Sigmoid colon (tissue), 7 donors: ENCODE measurements around the gene IQGAP1. TPM values are rescaled to one million over a fixed set of nuclear protein-coding genes. Genes with fewer than 3 reads are reported as not detected.

Experiments used
- DNase-seq: peaks from one replicate; pipeline ENCODE4 v3.0.0-alpha.2; 2019
- H3K27ac ChIP-seq, 4 donors: fragments of 200-600 bp; sonication (generic); one replicate each; pipeline ENCODE4 v1.5.1; 2016 to 2019; ENCODE audit warnings: mild to moderate bottlenecking in 1 of 4
- H3K27me3 ChIP-seq, 3 donors: fragments of 200-600 bp; sonication (generic); one replicate each; pipeline ENCODE4 v1.5.1; 2019; ENCODE audit warnings: mild to moderate bottlenecking in 1 of 3
- H3K36me3 ChIP-seq, 4 donors: fragments of 200-600 bp; sonication (generic); one replicate each; pipeline ENCODE4 v1.5.1; 2016 to 2019
- H3K4me1 ChIP-seq, 4 donors: fragments of 200-600 bp; sonication (generic); one replicate each; pipeline ENCODE4 v1.5.1; 2017 to 2019
- H3K4me3 ChIP-seq, 4 donors: fragments of 200-600 bp; sonication (generic); one replicate each; pipeline ENCODE4 v1.5.1; 2017 to 2019; ENCODE audit warnings: mild to moderate bottlenecking in 2 of 4, moderate library complexity in 1 of 4
- H3K9me3 ChIP-seq, 4 donors: fragments of 200-600 bp in 3 of 4; sonication (generic) in 3 of 4; one replicate each; pipeline versions ENCODE4 v1.5.1 to v1.6.1; 2013 to 2019
- EP300 ChIP-seq, 4 donors: sonication (generic); formaldehyde crosslinking; IDR thresholded peaks; one replicate each; pipeline ENCODE4 v1.6.1; 2017; ENCODE audit warnings: antibody characterized with exemption in 4 of 4
- POLR2A ChIP-seq, 2 donors: fragments of 450-650 bp; IDR thresholded peaks; one replicate each; pipeline ENCODE4 v1.6.1; 2016; ENCODE audit warnings: antibody characterized with exemption in 2 of 2, mild to moderate bottlenecking in 2 of 2, moderate library complexity in 2 of 2
- POLR2AphosphoS5 ChIP-seq, 4 donors: sonication (generic); formaldehyde crosslinking; IDR thresholded peaks; one replicate each; pipeline ENCODE4 v1.6.1; 2017; ENCODE audit warnings: antibody characterized with exemption in 4 of 4
- WGBS, 2 donors: extraction: QIAGEN DNeasy Blood & Tissue Kit; methylation state at CpG; one replicate each; pipeline ENCODE4 v1.1.7; 2013; 5-methylcytosine and 5-hydroxymethylcytosine counted together
- intact Hi-C: fragments of 100-400 bp; cut with DNase I; formaldehyde crosslinking; loops from one replicate; pipeline ENCODE4 v1.15.1; 2023
- polyA plus RNA-seq, 3 donors: library from polyadenylated mRNA; stranded (reverse); fragments of 200-250 nt; gene quantifications; one replicate each; pipeline ENCODE4 v1.2.3, GENCODE V29; 2013
- total RNA-seq, 4 donors: library from RNA; depleted of rRNA; stranded (reverse); fragments of >200 nt; gene quantifications; one replicate each; pipeline ENCODE4 v1.1.0, GENCODE V29; 2016
- TF ChIP-seq, protein P1 (sequence below), 4 experiments: fragments of 450-650 bp in 3 of 4; fragments of 200-600 bp in 1 of 4; IDR thresholded peaks; one replicate each; pipeline ENCODE4 v1.5.1; 2016 to 2019; ENCODE audit warnings: antibody characterized with exemption in 4 of 4, mild to moderate bottlenecking in 3 of 4, moderate library complexity in 2 of 4
- donor health status: healthy with polysubstance abuse.
- donor health status: Bipolar disorder and iron deficiency.
- donor health status: healthy.

IQGAP1 gene
- total and polyA plus RNA-seq, 7 donors: 96.7 to 283 (median 135) TPM

DNA sequence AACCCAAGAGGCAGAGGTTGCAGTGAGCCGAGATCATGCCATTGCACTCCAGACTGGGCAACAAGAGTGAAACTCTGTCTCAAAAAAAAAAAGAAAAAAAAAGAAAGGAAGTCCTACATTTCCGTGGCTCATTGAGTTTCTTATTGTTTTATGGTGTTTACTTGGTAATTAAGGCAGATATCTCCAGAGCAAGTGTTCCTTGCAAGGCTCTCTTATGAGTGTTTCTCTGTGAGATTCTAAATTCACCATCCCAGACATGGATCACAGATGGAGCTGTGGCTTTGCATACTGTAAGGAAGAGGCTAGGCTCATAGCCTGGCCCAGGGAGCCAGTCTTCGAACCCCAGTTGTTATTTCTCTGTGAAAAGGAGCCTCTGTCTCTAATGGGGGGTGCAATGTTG lies 53.0 kb downstream of the IQGAP1 start:
- Histone ChIP-seq H3K4me3 (no peak overlapping the region), H3K9me3 (no peaks in the 10 kb centered on the region), H3K27me3 (no peaks in the 10 kb centered on the region), H3K27ac (no peak overlapping the region), H3K4me1 (peaks cover 0 to 6% (median 0%) of the 10 kb centered on the region in 4 donors), H3K36me3 (peaks cover 4 to 68% (median 34%) of the 10 kb centered on the region in 4 donors)
- intact Hi-C loops: no loop called here
- TF ChIP-seq, protein P1, sequence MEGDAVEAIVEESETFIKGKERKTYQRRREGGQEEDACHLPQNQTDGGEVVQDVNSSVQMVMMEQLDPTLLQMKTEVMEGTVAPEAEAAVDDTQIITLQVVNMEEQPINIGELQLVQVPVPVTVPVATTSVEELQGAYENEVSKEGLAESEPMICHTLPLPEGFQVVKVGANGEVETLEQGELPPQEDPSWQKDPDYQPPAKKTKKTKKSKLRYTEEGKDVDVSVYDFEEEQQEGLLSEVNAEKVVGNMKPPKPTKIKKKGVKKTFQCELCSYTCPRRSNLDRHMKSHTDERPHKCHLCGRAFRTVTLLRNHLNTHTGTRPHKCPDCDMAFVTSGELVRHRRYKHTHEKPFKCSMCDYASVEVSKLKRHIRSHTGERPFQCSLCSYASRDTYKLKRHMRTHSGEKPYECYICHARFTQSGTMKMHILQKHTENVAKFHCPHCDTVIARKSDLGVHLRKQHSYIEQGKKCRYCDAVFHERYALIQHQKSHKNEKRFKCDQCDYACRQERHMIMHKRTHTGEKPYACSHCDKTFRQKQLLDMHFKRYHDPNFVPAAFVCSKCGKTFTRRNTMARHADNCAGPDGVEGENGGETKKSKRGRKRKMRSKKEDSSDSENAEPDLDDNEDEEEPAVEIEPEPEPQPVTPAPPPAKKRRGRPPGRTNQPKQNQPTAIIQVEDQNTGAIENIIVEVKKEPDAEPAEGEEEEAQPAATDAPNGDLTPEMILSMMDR (IDR thresholded peaks at IDR 0.05): no peak
- no peak for TF ChIP-seq EP300 (IDR thresholded peaks at IDR 0.05)
- TF ChIP-seq POLR2A (IDR thresholded peaks at IDR 0.05): no peak
- no peak for TF ChIP-seq POLR2AphosphoS5 (IDR thresholded peaks at IDR 0.05)
- 21 to 73% methylated on average over 3 of the region's 3 CpGs for WGBS, 2 donors
- no peak for DNase-seq

DNA sequence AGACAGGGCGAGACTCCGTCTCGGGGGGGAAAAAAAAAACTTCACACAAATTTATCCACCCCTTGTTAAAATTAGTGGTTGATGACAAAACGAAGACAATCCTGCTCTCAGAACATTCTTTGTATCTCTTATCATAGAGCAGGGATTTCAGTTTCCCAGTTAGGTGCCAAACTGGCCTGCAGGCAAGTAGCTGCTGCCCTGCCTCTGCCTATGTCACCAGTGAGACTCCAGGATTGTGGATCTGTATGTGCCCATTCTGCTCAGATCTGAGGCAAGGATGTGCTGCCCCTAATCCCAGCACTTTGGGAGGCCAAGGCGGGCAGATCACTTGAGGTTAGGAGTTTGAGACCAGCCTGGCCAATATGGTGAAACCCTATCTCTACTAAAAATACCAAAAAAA lies 54.4 kb downstream of the IQGAP1 start:
- intact Hi-C loops: no loop called here

DNA sequence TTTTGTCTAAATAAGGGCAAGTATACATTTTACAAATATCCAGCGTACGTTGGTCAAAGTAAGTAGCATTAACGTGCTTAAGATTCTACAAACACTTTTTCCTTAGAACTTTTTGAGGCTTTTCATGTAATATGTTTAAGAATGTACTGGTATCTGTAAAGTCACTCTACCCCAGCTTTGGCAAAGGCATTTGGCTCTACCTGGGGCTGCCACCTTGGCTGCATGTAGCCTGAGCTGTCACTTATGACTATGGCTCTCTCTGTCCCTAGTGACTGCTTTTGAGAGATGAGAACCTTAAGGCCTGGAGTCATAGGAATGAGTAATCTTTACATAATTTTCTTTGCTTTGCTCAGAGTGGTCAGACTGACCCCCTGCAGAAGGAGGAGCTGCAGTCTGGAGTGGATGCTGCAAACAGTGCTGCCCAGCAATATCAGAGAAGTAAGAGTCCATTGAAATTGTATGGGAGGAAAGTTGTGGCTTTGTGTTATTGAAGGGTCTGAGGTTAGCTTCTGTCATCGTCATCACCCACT lies 61.2 kb downstream of the IQGAP1 start:
- intact Hi-C loops: no loop called here
- H3K36me3 ChIP-seq: peaks cover 11 to 89% (median 51%) of the 10 kb centered on the region in 4 donors
- H3K4me3 ChIP-seq: no peak overlapping the region
- no peak overlapping the region for H3K27ac ChIP-seq
- DNase-seq: no peak
- H3K9me3 ChIP-seq: no peaks in the 10 kb centered on the region
- peaks cover 0 to 18% (median 8%) of the 10 kb centered on the region in 4 donors for H3K4me1 ChIP-seq
- 90 to 93% methylated on average over 4 of the region's 4 CpGs for WGBS, 2 donors
- no peaks in the 10 kb centered on the region for H3K27me3 ChIP-seq
- TF ChIP-seq POLR2A (IDR thresholded peaks at IDR 0.05) (no peak), POLR2AphosphoS5 (IDR thresholded peaks at IDR 0.05) (no peak), EP300 (IDR thresholded peaks at IDR 0.05) (no peak)
- TF ChIP-seq, protein P1 (IDR thresholded peaks at IDR 0.05): no peak

More for the DNA sequence above, 54.4 kb downstream of the IQGAP1 start:
- Histone ChIP-seq H3K27me3 (no peaks in the 10 kb centered on the region), H3K4me1 (peaks cover 0 to 9% (median 0%) of the 10 kb centered on the region in 4 donors), H3K36me3 (peaks cover 4 to 78% (median 34%) of the 10 kb centered on the region in 4 donors), H3K4me3 (no peak overlapping the region), H3K27ac (no peak overlapping the region), H3K9me3 (no peaks in the 10 kb centered on the region)
- 92 to 94% methylated on average over 5 of the region's 5 CpGs for WGBS, 2 donors
- TF ChIP-seq EP300 (IDR thresholded peaks at IDR 0.05) (no peak), POLR2AphosphoS5 (IDR thresholded peaks at IDR 0.05) (no peak), POLR2A (IDR thresholded peaks at IDR 0.05) (no peak)
- TF ChIP-seq, protein P1 (IDR thresholded peaks at IDR 0.05): no peak
- DNase-seq: no peak

DNA sequence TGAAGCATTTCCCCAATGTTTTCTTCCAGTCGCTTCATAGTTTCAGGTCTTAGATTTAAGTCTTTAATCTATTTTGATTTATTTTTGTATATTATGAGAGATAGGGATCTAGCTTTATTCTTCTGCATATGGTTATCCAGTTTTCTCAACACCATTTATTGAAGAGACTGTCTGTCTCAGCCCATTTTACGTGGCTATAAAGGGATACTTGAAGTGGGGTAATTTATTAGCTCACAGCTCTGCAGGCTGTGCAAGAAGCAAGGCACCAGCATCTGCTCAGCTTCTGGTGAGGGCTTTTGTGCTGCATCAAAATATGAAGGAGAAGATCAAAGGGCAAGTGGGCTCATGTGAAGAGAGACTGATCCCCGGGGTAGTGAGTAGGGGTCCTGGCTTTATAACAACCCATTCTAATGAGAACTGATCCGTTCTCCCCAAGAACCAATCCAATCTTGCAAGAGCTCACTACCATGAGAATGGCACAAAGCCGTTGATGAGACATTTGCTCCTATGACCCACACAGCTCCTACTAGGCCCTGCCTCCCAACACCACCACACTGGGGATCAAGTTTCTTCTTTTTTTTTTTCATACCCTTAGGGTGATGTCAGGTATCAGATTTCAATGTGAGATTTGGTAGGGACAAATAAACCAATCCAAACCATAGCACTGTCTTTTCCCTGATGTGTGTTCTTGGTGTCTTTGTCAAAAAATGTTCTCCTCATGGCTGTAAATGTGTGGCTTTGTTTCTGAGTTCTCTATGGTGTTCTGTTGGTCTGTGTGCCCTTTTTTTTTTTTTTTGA lies 63.2 kb downstream of the IQGAP1 start:
- no peaks in the 10 kb centered on the region for H3K27me3 ChIP-seq
- no peaks in the 10 kb centered on the region for H3K9me3 ChIP-seq
- peaks cover 23 to 95% (median 62%) of the 10 kb centered on the region in 4 donors for H3K36me3 ChIP-seq
- peaks cover 0 to 17% (median 8%) of the 10 kb centered on the region in 4 donors for H3K4me1 ChIP-seq
- no peak overlapping the region for H3K27ac ChIP-seq
- intact Hi-C loops: no loop called here
- H3K4me3 ChIP-seq: no peak overlapping the region
- TF ChIP-seq POLR2A (IDR thresholded peaks at IDR 0.05) (no peak), POLR2AphosphoS5 (IDR thresholded peaks at IDR 0.05) (no peak), EP300 (IDR thresholded peaks at IDR 0.05) (no peak)
- TF ChIP-seq, protein P1 (IDR thresholded peaks at IDR 0.05): no peak
- DNase-seq: no peak
- WGBS, 2 donors: 87 to 92% methylated on average over 5 of the region's 5 CpGs
